ENCODE results near the gene LEMD3. TPM values are rescaled to one million over a fixed set of nuclear protein-coding genes. Genes with fewer than 3 reads are reported as not detected.

The LEMD3 gene
- total RNA-seq, 1 donor from 2014 or later, result 25.5 TPM

- Histone ChIP-seq H3K36me3 (ENCODE audit: control insufficient read depth, insufficient read depth, low read length) (no peaks in the 10 kb centered on the region), H3K27me3 (ENCODE audit: control insufficient read depth, insufficient read depth, low read length) (no peaks in the 10 kb centered on the region), H3K4me3 (ENCODE audit: low read depth, low read length) (no peak overlapping the region)
- no peak for DNase-seq (ENCODE audit: low read depth)
- no peak for TF ChIP-seq CTCF (IDR thresholded peaks at IDR 0.05; ENCODE audit: insufficient read depth, low read length, poor library complexity, severe bottlenecking)
Observed at GRCh38 chr12:65203376-65203775, 34.0 kb downstream of the LEMD3 start.

- H3K36me3 ChIP-seq (ENCODE audit: control insufficient read depth, insufficient read depth, low read length), result no peaks in the 10 kb centered on the region
- H3K4me3 ChIP-seq (ENCODE audit: low read depth, low read length), result no peak overlapping the region
- no peak for TF ChIP-seq CTCF (IDR thresholded peaks at IDR 0.05; ENCODE audit: insufficient read depth, low read length, poor library complexity, severe bottlenecking)
- no peaks in the 10 kb centered on the region for H3K27me3 ChIP-seq (ENCODE audit: control insufficient read depth, insufficient read depth, low read length)
- no peak for DNase-seq (ENCODE audit: low read depth)
Observed at GRCh38 chr12:65204886-65205525, 35.6 kb downstream of the LEMD3 start.

- TF ChIP-seq CTCF (IDR thresholded peaks at IDR 0.05; ENCODE audit: insufficient read depth, low read length, poor library complexity, severe bottlenecking), result no peak
- Histone ChIP-seq H3K27me3 (ENCODE audit: control insufficient read depth, insufficient read depth, low read length) (no peaks in the 10 kb centered on the region), H3K4me3 (ENCODE audit: low read depth, low read length) (no peak overlapping the region), H3K36me3 (ENCODE audit: control insufficient read depth, insufficient read depth, low read length) (no peaks in the 10 kb centered on the region)
- DNase-seq (ENCODE audit: low read depth), result no peak
Observed at GRCh38 chr12:65205886-65206285, 36.5 kb downstream of the LEMD3 start.

- Histone ChIP-seq H3K36me3 (ENCODE audit: control insufficient read depth, insufficient read depth, low read length) (no peaks in the 10 kb centered on the region), H3K27me3 (ENCODE audit: control insufficient read depth, insufficient read depth, low read length) (no peaks in the 10 kb centered on the region), H3K4me3 (ENCODE audit: low read depth, low read length) (no peak overlapping the region)
- no peak for DNase-seq (ENCODE audit: low read depth)
- TF ChIP-seq CTCF (IDR thresholded peaks at IDR 0.05; ENCODE audit: insufficient read depth, low read length, poor library complexity, severe bottlenecking), result no peak
Observed at GRCh38 chr12:65208125-65208524, 38.7 kb downstream of the LEMD3 start.

- Histone ChIP-seq H3K36me3 (ENCODE audit: control insufficient read depth, insufficient read depth, low read length) (no peaks in the 10 kb centered on the region), H3K4me3 (ENCODE audit: low read depth, low read length) (no peak overlapping the region), H3K27me3 (ENCODE audit: control insufficient read depth, insufficient read depth, low read length) (no peaks in the 10 kb centered on the region)
- no peak for DNase-seq (ENCODE audit: low read depth)
- TF ChIP-seq CTCF (IDR thresholded peaks at IDR 0.05; ENCODE audit: insufficient read depth, low read length, poor library complexity, severe bottlenecking), result no peak
Observed at GRCh38 chr12:65208964-65209654, 39.7 kb downstream of the LEMD3 start.

- H3K27me3 ChIP-seq (ENCODE audit: control insufficient read depth, insufficient read depth, low read length), result no peaks in the 10 kb centered on the region
- H3K36me3 ChIP-seq (ENCODE audit: control insufficient read depth, insufficient read depth, low read length), result no peaks in the 10 kb centered on the region
- no peak overlapping the region for H3K4me3 ChIP-seq (ENCODE audit: low read depth, low read length)
- TF ChIP-seq CTCF (IDR thresholded peaks at IDR 0.05; ENCODE audit: insufficient read depth, low read length, poor library complexity, severe bottlenecking), result no peak
- no peak for DNase-seq (ENCODE audit: low read depth)
Observed at GRCh38 chr12:65209655-65210043, 40.3 kb downstream of the LEMD3 start.
